NCI-H345 treated with DMSO at 0.1 percent for 48 hours (cell line): ENCODE results near the gene EXT2.

Source experiments
- DNase-seq: peaks from one replicate; lab custom pipeline; 2025; ENCODE audit not compliant: unreplicated experiment; lab: John Stamatoyannopoulos, UW

The EXT2 gene

DNA sequence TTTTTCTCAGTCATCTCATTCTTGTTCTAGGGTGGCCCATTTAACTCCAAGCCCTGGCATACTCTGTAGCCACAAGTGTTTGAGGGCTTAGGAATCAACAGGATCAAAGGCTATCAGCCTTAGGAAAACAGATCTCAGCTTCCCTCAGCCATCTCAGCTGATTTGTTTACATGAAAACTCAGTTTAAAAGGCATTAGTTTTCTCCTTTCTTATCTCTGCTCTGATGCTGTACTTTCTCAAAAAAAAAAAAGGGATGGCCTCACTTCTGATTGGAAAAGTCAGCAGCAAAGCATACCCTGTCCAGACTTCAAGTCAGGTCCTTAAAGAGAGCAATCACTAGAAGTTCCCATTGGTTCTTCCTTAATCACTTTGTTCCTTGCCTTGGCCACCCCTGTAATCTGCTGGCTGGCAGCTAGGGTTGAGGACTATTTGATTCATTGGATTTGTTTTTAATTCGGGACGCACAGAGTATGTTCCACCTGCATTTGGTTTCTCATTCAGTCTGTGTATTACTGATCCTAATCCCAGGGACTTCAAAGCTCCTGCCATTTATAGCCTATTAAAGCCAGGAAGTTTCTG lies 102.8 kb downstream of the EXT2 start:
- DNase-seq: no peak

DNA sequence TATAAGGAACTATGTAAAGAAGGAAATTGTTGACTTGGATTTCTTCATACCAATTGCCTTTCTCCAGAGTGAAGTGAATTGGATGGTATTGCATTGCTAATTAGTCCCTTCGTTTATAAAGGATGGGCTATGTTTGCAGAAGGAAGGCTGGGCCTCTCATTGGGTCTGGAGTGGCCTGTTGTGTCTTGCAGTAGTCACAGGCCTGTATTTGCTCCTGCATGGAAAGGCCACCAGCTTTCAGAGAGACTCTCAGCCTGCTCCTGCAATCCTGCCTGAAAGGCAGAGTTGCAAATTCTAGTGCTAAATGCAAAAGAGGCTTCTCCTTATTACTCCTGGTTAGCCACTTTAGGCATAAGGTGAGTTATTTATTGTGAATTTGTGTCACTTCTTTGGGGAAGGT lies 103.8 kb downstream of the EXT2 start:
- DNase-seq: no peak

DNA sequence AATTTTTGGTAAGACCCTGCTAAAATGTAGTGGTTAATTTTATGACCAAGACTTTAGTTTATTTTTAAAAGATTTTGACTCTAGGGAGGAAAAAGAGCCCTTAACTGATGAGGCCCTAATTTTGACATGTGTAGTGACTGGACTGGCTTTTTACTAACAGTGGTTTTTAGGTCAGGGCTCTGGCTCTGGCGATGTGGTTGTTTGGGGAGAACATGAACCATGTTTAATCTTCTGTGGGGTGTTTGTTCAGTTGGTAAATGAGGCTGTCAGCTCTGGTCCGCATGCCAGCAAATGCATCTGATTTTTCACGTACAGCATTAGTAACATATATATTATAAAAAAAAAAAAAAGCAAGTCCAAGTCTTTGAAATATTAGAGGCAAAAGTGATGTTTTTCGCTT lies 104.3 kb downstream of the EXT2 start:
- no peak for DNase-seq

- no peak for DNase-seq
Observed at GRCh38 chr11:44203270-44204043, 108.0 kb downstream of the EXT2 start.

- DNase-seq: no peak
Observed at GRCh38 chr11:44205352-44205751, 109.9 kb downstream of the EXT2 start.

GRCh38 chr11:44205836-44206235 lies 110.4 kb downstream of the EXT2 start:
- no peak for DNase-seq

- DNase-seq: no peak
Observed at GRCh38 chr11:44207292-44207691, 111.8 kb downstream of the EXT2 start.

DNA sequence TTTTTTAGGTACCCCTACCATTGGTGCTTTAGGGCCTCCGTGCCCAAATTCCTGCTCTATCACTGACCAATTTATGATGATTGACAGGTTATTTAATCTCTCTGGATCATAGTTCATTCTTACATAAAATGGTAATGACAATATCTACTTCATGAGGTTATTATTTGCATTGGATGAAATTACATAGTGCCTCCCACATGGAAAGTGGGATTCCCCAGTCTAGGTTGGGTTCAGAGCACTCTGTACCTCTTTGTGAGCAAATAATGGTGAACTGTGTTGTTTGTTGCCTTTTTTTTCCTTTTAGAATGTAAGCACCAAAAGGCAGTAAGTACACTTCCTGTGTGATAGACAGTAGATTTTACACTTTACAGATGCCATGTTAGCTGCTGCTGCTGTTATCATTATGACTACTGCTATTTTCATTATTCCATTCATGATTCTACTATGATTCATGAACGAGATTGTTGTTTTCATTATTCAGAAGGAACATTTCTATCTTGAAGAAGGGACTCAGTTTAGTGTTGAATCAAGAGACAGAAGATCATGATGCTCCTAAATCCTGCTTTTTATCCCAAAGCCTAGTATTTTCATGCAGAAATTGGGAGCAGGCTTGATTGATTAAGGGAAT lies 113.6 kb downstream of the EXT2 start:
- DNase-seq: no peak

DNA sequence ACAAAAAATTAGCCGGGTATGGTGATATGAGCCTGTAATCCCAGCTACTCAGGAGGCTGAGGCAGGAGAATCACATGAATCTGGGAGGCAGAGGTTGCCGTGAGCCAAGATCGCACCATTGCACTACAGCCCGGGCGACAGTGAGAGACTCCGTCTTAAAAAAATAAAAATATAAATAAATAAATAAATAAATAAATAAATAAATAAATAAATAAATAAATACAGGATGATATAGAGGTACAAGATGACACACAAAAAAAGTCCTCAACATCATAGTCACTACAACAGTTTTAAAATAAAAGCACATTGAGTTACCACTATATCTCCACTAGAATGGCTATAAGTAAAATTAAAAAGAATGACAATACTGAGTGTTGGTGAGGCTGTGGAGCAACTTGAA lies 116.7 kb downstream of the EXT2 start:
- DNase-seq: no peak

DNA sequence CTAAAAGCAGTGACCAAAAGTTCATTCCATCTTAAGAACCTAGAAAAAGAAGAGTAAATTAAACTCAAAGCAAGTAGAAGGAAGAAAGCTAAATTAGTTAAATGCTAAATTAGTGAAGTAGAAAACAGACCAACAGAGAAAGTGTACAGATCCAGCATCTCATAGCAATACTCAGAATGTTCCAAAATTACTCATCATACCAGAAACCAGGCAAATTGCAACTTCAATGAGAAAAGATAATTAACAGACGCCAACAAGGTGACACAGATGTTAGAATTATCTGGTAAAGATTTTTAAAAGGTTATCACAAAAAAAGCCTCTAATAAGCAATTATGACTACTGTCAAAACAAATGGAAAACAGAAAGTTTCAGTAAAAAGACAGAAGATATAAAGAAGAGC lies 117.7 kb downstream of the EXT2 start:
- DNase-seq: no peak

DNA sequence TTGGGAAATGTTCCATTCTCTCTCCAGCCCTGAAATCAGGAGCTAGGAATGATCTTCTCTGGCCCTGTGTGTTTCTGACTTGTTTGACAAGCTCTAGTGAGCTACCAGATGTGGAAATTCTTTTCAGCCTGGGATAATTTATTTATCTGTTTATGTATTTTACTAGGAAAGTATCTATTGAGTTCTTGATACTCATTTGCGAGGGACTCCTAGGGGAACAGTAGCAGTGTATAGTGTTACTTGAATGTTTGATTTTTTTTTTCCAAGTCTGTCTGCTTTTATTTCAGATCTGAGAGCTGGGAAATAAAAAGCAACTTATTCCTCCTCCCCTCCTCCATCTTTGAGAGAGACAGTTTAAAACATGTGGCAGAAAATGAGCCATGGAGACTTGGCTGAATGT lies 122.0 kb downstream of the EXT2 start:
- no peak for DNase-seq

GRCh38 chr11:44219830-44220796 lies 124.6 kb downstream of the EXT2 start:
- no peak for DNase-seq

DNA sequence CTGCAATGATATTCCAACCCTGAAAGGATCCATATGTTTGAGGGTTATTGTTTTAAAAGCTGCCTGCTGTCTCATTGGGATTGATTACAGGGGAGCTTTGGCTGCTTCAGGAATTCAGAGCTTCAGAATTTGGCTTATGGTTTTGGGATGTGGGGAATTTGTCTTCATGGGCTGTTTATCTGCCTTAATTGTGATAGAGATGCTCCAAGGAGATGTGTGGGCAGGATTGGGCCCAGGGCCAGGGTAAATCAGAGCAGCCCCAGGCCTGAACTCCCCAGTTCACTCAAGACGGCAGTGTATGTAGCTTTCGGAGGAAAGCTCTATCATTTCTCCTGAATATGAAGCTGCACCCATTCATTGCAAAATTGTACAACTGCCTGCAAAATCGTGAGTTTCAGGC lies 126.0 kb downstream of the EXT2 start:
- no peak for DNase-seq

GRCh38 chr11:44221992-44222391 lies 126.5 kb downstream of the EXT2 start:
- DNase-seq: no peak

DNA sequence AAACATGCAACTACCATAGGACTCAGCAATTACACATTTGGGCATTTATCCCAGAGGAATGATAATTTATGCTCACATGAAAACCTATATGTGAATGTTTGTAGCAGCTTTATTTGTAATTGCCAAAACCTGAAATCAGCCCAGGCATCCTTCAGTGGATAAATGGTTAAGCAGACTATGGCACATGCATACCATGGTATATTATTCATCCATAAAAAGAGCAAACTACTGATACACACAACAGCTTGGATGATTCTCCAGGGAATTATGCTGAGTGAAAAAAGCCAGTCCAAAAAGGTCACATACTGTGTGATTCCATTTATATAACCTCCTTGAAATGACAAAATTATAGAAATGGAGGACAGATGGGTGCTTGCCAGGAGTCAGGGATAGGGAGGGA lies 127.8 kb downstream of the EXT2 start:
- DNase-seq: no peak

DNA sequence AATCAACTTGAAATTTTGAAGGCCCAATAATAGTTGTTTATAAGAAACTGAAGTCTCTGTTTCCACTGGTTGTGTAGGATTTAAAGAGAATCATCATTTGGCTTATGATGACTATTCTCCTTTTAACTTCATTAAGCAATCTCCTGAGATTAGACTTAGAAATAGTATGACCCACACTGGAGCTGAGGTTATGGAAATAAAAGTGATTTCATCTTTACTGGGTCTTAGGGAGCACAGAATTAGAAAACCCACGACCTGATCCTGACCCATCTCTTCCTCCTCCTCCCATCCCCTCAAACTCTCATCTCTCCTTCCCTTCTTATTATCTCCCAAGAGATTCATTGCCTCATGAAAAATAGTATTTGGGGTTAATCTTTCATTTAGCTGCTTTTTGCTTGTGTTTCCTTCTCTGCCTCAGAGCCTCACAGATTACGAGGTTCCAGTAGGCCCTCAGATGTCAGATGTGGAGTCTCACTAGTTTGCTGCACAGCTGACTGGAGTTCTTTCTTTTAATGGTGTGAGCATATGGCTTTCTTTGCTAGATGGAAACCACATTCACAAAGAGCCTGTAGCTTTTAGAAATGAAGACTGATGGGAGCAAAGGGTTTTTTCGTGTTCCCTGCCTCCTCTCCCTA lies 129.5 kb downstream of the EXT2 start:
- DNase-seq: no peak

- no peak for DNase-seq
Observed at GRCh38 chr11:44226490-44226889, 131.0 kb downstream of the EXT2 start.

DNA sequence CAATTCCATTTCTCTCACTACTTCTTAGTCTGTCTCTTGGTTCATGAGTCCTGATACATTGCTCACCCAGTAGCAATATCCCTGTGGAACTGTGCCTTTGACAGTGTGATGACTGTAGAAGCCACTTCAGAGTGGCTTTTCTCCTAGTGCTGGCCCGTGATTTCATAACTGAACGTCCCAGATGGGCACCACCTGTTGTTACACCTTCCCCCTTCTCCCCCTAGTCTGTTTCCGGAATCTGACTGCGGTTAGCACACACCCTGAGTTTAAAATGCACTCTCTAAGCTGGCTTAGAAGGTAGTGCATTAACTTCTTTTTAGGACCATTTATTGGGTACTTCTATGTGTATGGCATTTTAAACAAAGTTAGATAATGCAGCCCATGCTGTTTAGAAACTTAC lies 131.5 kb downstream of the EXT2 start:
- DNase-seq: no peak

DNA sequence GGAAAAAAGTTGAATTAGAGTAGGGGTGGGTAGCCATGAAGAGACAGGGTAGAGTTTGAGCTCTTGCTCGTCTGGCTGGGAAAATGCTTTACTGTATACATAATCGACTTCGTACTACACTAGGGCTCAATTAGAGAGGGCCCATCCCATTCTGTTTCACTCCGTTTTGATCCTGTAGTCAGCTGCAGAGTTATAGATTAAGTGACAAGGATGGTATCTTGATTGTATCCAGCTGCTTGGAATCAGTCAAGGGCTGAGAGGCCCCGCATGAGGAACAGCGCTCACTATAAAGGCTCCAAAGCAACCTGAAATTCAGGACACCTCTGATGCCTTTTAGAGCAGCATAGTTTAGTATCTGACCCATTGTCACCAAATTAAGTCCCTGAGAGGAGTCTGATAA lies 132.9 kb downstream of the EXT2 start:
- no peak for DNase-seq

DNA sequence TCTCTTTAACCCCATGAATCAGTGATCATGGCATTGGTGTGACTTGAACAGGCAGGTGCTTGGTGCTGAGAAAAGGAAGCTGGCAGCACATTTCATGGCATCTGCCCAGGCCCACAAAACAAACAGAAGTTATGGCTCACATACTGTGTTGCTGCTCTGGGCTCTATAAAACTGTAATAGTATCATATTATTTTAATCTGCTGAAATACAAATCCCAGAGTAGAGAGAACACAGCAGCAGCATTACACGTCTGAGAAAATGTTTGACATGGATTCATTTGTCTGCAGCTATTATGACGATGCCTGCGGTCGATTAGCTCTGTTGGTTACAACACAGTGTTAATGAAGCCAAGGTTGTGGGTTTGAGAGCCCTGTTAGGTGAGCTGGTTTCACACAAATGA lies 133.6 kb downstream of the EXT2 start:
- DNase-seq: no peak

GRCh38 chr11:44229624-44230023 lies 134.1 kb downstream of the EXT2 start:
- DNase-seq: no peak
